ENCODE measurements around the gene ARPC1B.
"Not testable (repeated sequence)": the region's sequence is repeated elsewhere in the genome, so short reads cannot be mapped to it uniquely, and the experiment has no call there.

The ARPC1B gene

DNA sequence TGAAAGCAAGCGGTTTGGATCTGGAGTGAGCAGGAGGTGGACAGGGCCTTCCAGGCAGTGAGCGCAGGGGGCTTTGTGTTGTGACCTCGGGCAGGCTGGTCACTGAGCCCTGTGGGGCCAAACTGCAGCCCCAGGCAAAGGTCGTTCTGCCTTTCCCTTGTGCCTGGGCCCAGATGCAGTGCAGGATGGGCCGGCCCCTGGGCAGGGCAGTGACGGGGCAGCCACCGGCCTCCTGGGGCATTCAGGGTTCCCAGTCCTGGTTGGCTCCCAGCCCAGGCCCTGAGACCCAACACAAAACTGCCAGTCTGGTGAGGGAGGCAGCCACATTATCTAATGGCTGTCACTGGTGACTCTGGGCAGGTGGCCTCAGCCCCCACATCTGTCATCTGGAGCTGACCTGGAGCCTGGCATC lies 7.1 kb downstream of the ARPC1B start:
- Histone ChIP-seq H3K36me3 (ENCODE audit: control insufficient read depth, insufficient read depth, low read length, severe bottlenecking) (peaks cover 19% of the 10 kb centered on the region), H3K9ac (ENCODE audit: low read length) (no peak overlapping the region), H3K4me1 (ENCODE audit: control insufficient read depth, insufficient read depth, low read length) (peaks cover 31% of the 10 kb centered on the region), H3K4me3 (ENCODE audit: low read length) (no peak overlapping the region), H3K9me3 (ENCODE audit: control insufficient read depth, low read length) (no peaks in the 10 kb centered on the region), H3K27me3 (replicated peaks; ENCODE audit: control insufficient read depth, insufficient read depth, low read length) (no peaks in the 10 kb centered on the region)
- no peak for DNase-seq (ENCODE audit: low read depth)

- no peak overlapping the region for H3K4me3 ChIP-seq (ENCODE audit: low read length)
- DNase-seq (ENCODE audit: low read depth) = no peak
- H3K9ac ChIP-seq (ENCODE audit: low read length) = no peak overlapping the region
- H3K4me1 ChIP-seq (ENCODE audit: control insufficient read depth, insufficient read depth, low read length) = peaks cover 31% of the 10 kb centered on the region
- H3K36me3 ChIP-seq (ENCODE audit: control insufficient read depth, insufficient read depth, low read length, severe bottlenecking) = peaks cover 19% of the 10 kb centered on the region
- no peaks in the 10 kb centered on the region for H3K27me3 ChIP-seq (replicated peaks; ENCODE audit: control insufficient read depth, insufficient read depth, low read length)
- H3K9me3 ChIP-seq (ENCODE audit: control insufficient read depth, low read length) = no peaks in the 10 kb centered on the region
These were observed 8.7 kb downstream of the ARPC1B start for GRCh38 chr7:99383203-99383602.

- no peaks in the 10 kb centered on the region for H3K27me3 ChIP-seq (replicated peaks; ENCODE audit: control insufficient read depth, insufficient read depth, low read length)
- H3K4me3 ChIP-seq (ENCODE audit: low read length) = no peak overlapping the region
- no peak overlapping the region for H3K9ac ChIP-seq (ENCODE audit: low read length)
- peaks cover 30% of the 10 kb centered on the region for H3K4me1 ChIP-seq (ENCODE audit: control insufficient read depth, insufficient read depth, low read length)
- H3K36me3 ChIP-seq (ENCODE audit: control insufficient read depth, insufficient read depth, low read length, severe bottlenecking) = peaks cover 20% of the 10 kb centered on the region
- DNase-seq (ENCODE audit: low read depth) = no peak
- no peaks in the 10 kb centered on the region for H3K9me3 ChIP-seq (ENCODE audit: control insufficient read depth, low read length)
These were observed 9.4 kb downstream of the ARPC1B start for GRCh38 chr7:99383791-99384370.

- Histone ChIP-seq H3K9ac (ENCODE audit: low read length) (no peak overlapping the region), H3K27me3 (replicated peaks; ENCODE audit: control insufficient read depth, insufficient read depth, low read length) (no peaks in the 10 kb centered on the region)
These were observed 10.0 kb downstream of the ARPC1B start for GRCh38 chr7:99384523-99384922.

GRCh38 chr7:99385564-99385963 lies 11.0 kb downstream of the ARPC1B start:
- no peak for DNase-seq (ENCODE audit: low read depth)
- no peak overlapping the region for H3K9ac ChIP-seq (ENCODE audit: low read length)
- H3K27me3 ChIP-seq (replicated peaks; ENCODE audit: control insufficient read depth, insufficient read depth, low read length) = no peaks in the 10 kb centered on the region
- H3K36me3 ChIP-seq (ENCODE audit: control insufficient read depth, insufficient read depth, low read length, severe bottlenecking) = peaks cover 37% of the 10 kb centered on the region
- no peaks in the 10 kb centered on the region for H3K9me3 ChIP-seq (ENCODE audit: control insufficient read depth, low read length)
- H3K4me3 ChIP-seq (ENCODE audit: low read length) = no peak overlapping the region
- H3K4me1 ChIP-seq (ENCODE audit: control insufficient read depth, insufficient read depth, low read length) = peaks cover 14% of the 10 kb centered on the region

More at GRCh38 chr7:99384523-99384922, 10.0 kb downstream of the ARPC1B start:
- DNase-seq (ENCODE audit: low read depth) = no peak
- peaks cover 26% of the 10 kb centered on the region for H3K36me3 ChIP-seq (ENCODE audit: control insufficient read depth, insufficient read depth, low read length, severe bottlenecking)
- H3K4me3 ChIP-seq (ENCODE audit: low read length) = no peak overlapping the region
- H3K9me3 ChIP-seq (ENCODE audit: control insufficient read depth, low read length) = no peaks in the 10 kb centered on the region
- H3K4me1 ChIP-seq (ENCODE audit: control insufficient read depth, insufficient read depth, low read length) = peaks cover 24% of the 10 kb centered on the region

DNA sequence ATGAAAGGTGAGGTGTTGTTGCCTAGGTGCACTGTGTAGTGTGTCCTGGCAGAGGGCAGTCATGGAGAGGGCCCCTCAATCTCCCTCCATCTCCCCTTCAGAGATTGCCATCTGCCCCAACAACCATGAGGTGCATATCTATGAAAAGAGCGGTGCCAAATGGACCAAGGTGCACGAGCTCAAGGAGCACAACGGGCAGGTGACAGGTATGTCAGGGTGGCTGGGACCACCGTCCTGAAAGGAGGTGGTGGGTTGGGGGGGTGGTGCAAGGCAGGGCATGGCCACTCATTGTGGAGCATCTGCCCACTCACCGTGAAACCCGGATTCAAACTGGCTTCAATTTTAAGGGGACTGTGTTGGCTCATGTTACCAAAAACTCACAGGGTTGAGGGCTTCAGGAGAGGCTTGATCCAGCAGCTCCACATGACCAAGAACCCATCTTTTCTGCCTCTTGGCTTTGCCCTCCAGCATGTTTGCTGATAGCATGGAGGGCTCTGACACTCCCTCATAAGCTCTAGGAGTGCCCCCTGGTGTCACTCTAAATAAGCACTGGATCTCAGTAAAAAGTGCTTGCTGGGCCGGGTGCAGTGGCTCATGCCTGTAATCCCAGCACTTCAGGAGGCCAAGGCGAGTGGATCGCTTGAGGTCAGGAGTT lies 12.2 kb downstream of the ARPC1B start:
- peaks cover 2% of the 10 kb centered on the region for H3K4me1 ChIP-seq (ENCODE audit: control insufficient read depth, insufficient read depth, low read length)
- H3K36me3 ChIP-seq (ENCODE audit: control insufficient read depth, insufficient read depth, low read length, severe bottlenecking) = peaks cover 46% of the 10 kb centered on the region
- peak; percentile 22 for DNase-seq (ENCODE audit: low read depth)
- H3K9ac ChIP-seq (ENCODE audit: low read length) = no peak overlapping the region
- H3K27me3 ChIP-seq (replicated peaks; ENCODE audit: control insufficient read depth, insufficient read depth, low read length) = no peaks in the 10 kb centered on the region
- H3K9me3 ChIP-seq (ENCODE audit: control insufficient read depth, low read length) = no peaks in the 10 kb centered on the region
- H3K4me3 ChIP-seq (ENCODE audit: low read length) = no peak overlapping the region

- DNase-seq (ENCODE audit: low read depth); H3K4me3 ChIP-seq (ENCODE audit: low read length); H3K27me3 ChIP-seq (replicated peaks; ENCODE audit: control insufficient read depth, insufficient read depth, low read length); H3K9ac ChIP-seq (ENCODE audit: low read length); H3K9me3 ChIP-seq (ENCODE audit: control insufficient read depth, low read length); H3K4me1 ChIP-seq (ENCODE audit: control insufficient read depth, insufficient read depth, low read length): not testable (repeated sequence)
- H3K36me3 ChIP-seq (ENCODE audit: control insufficient read depth, insufficient read depth, low read length, severe bottlenecking) = peaks cover 52% of the 10 kb centered on the region
These were observed 12.7 kb downstream of the ARPC1B start for GRCh38 chr7:99387239-99387635.

DNA sequence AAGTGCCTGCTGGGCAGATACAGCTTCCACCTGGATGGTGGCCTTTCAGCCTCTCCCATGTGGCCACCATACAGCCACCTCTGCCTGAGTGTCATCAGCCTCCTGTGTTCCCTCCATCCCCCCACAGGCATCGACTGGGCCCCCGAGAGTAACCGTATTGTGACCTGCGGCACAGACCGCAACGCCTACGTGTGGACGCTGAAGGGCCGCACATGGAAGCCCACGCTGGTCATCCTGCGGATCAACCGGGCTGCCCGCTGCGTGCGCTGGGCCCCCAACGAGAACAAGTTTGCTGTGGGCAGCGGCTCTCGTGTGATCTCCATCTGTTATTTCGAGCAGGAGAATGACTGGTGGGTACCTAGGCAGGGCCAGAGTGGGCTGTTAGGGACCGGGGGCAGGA lies 13.4 kb downstream of the ARPC1B start:
- no peaks in the 10 kb centered on the region for H3K4me1 ChIP-seq (ENCODE audit: control insufficient read depth, insufficient read depth, low read length)
- no peaks in the 10 kb centered on the region for H3K9me3 ChIP-seq (ENCODE audit: control insufficient read depth, low read length)
- H3K36me3 ChIP-seq (ENCODE audit: control insufficient read depth, insufficient read depth, low read length, severe bottlenecking) = peaks cover 53% of the 10 kb centered on the region

GRCh38 chr7:99389772-99390171 lies 15.2 kb downstream of the ARPC1B start:
- Histone ChIP-seq H3K27me3 (replicated peaks; ENCODE audit: control insufficient read depth, insufficient read depth, low read length) (no peaks in the 10 kb centered on the region), H3K9me3 (ENCODE audit: control insufficient read depth, low read length) (no peaks in the 10 kb centered on the region), H3K36me3 (ENCODE audit: control insufficient read depth, insufficient read depth, low read length, severe bottlenecking) (peaks cover 67% of the 10 kb centered on the region), H3K4me3 (ENCODE audit: low read length) (no peak overlapping the region), H3K9ac (ENCODE audit: low read length) (no peak overlapping the region), H3K4me1 (ENCODE audit: control insufficient read depth, insufficient read depth, low read length) (no peaks in the 10 kb centered on the region)
- DNase-seq (ENCODE audit: low read depth) = no peak

More for the DNA sequence above, 13.4 kb downstream of the ARPC1B start:
- H3K27me3 ChIP-seq (replicated peaks; ENCODE audit: control insufficient read depth, insufficient read depth, low read length) = no peaks in the 10 kb centered on the region
- no peak for DNase-seq (ENCODE audit: low read depth)
- H3K4me3 ChIP-seq (ENCODE audit: low read length) = no peak overlapping the region
- no peak overlapping the region for H3K9ac ChIP-seq (ENCODE audit: low read length)

- no peak for DNase-seq (ENCODE audit: low read depth)
- H3K4me3 ChIP-seq (ENCODE audit: low read length) = no peak overlapping the region
- H3K36me3 ChIP-seq (ENCODE audit: control insufficient read depth, insufficient read depth, low read length, severe bottlenecking) = peaks cover 75% of the 10 kb centered on the region
These were observed 16.5 kb downstream of the ARPC1B start for GRCh38 chr7:99390941-99391602.

GRCh38 chr7:99392046-99392445 lies 17.5 kb downstream of the ARPC1B start:
- H3K9ac ChIP-seq (ENCODE audit: low read length) = no peak overlapping the region
- H3K27me3 ChIP-seq (replicated peaks; ENCODE audit: control insufficient read depth, insufficient read depth, low read length) = no peaks in the 10 kb centered on the region
- no peak for DNase-seq (ENCODE audit: low read depth)
- no peak overlapping the region for H3K4me3 ChIP-seq (ENCODE audit: low read length)
- H3K9me3 ChIP-seq (ENCODE audit: control insufficient read depth, low read length) = no peaks in the 10 kb centered on the region
- H3K36me3 ChIP-seq (ENCODE audit: control insufficient read depth, insufficient read depth, low read length, severe bottlenecking) = peaks cover 77% of the 10 kb centered on the region
- no peaks in the 10 kb centered on the region for H3K4me1 ChIP-seq (ENCODE audit: control insufficient read depth, insufficient read depth, low read length)

More at GRCh38 chr7:99390941-99391602, 16.5 kb downstream of the ARPC1B start:
- Histone ChIP-seq H3K4me1 (ENCODE audit: control insufficient read depth, insufficient read depth, low read length) (no peaks in the 10 kb centered on the region), H3K9ac (ENCODE audit: low read length) (no peak overlapping the region), H3K27me3 (replicated peaks; ENCODE audit: control insufficient read depth, insufficient read depth, low read length) (no peaks in the 10 kb centered on the region), H3K9me3 (ENCODE audit: control insufficient read depth, low read length) (no peaks in the 10 kb centered on the region)

Measured in adipocyte (in vitro differentiated cells).